SK-N-SH (cell line): ENCODE measurements around the gene SMIM26. TPM values are rescaled to one million over a fixed set of nuclear protein-coding genes. Genes with fewer than 3 reads are reported as not detected.

Source experiments
- CTCF ChIA-PET: fragments of 300-600, 350-600 bp; formaldehyde crosslinking; extraction: SDS; loops from one replicate; lab custom pipeline; 2021; lab: Yijun Ruan, JAX
- POLR2A ChIA-PET: fragments of 350-600 bp; sonication (Branson Sonifier 250); formaldehyde crosslinking; extraction: SDS; loops from one replicate; lab custom pipeline; 2020; ENCODE audit warnings: antibody characterized with exemption, inconsistent platforms; lab: Yijun Ruan, JAX
- DNase-seq: peaks from one replicate; pipeline ENCODE4 v3.0.0; 2012
- H2AFZ ChIP-seq: fragments of 200-600 bp; sonication (generic); 2 replicates; pipeline ENCODE4 v1.8.1; 2016; ENCODE audit warnings: antibody characterized with exemption, mild to moderate bottlenecking, low read depth
- H3F3A ChIP-seq: fragments of 200-600 bp; sonication (generic); replicated peaks from 2 replicates; pipeline ENCODE3; 2016; ENCODE audit warnings: antibody characterized with exemption, mild to moderate bottlenecking; ENCODE audit not compliant: insufficient read depth
- H3K27ac ChIP-seq, 2 experiments: fragments of 200-500 bp in 1 of 2; fragments of 200-600 bp in 1 of 2; sonication (Bioruptor generic) in 1 of 2; sonication (generic), shearing (Covaris generic) in 1 of 2; 2 replicates each; pipeline versions ENCODE4 v1.5.1 to v1.6.1; 2014 to 2016; ENCODE audit warnings: low read depth in 2 of 2, inconsistent platforms in 1 of 2, low read length in 1 of 2, mild to moderate bottlenecking in 1 of 2, mixed read lengths in 1 of 2
- H3K27me3 ChIP-seq: fragments of 200-600 bp; sonication (generic), shearing (Covaris generic); 2 replicates; pipeline ENCODE4 v1.6.1; 2016; ENCODE audit warnings: mixed run types; ENCODE audit not compliant: insufficient read depth
- H3K36me3 ChIP-seq, 2 experiments: fragments of 200-500 bp in 1 of 2; fragments of 200-600 bp in 1 of 2; sonication (Bioruptor generic) in 1 of 2; sonication (generic) in 1 of 2; replicated peaks in 1 of 2; 2 replicates each; pipeline versions ENCODE3 to v1.5.1; 2014 to 2016; ENCODE audit warnings: low read length in 1 of 2, mild to moderate bottlenecking in 1 of 2; ENCODE audit not compliant: insufficient read depth in 2 of 2, control insufficient read depth in 1 of 2
- H3K4me1 ChIP-seq, 2 experiments: fragments of 200-500 bp in 1 of 2; fragments of 200-600 bp in 1 of 2; sonication (Bioruptor generic) in 1 of 2; sonication (generic), shearing (Covaris generic) in 1 of 2; 2 replicates each; pipeline versions ENCODE4 v1.5.1 to v1.6.1; 2014 to 2016; ENCODE audit warnings: low read depth in 1 of 2, low read length in 1 of 2, mixed run types in 1 of 2; ENCODE audit not compliant: insufficient read depth in 2 of 2, control insufficient read depth in 1 of 2
- H3K4me2 ChIP-seq: fragments of 200-600 bp; sonication (generic), shearing (Covaris generic); 2 replicates; pipeline ENCODE4 v1.6.1; 2017; ENCODE audit warnings: mixed run types
- H3K4me3 ChIP-seq, 2 experiments: fragments of 200-500 bp in 1 of 2; fragments of 200-600 bp in 1 of 2; sonication (Bioruptor generic) in 1 of 2; sonication (generic), shearing (Covaris generic) in 1 of 2; 2 replicates each; pipeline versions ENCODE4 v1.5.1 to v1.8.1; 2014 to 2016; ENCODE audit warnings: low read depth in 2 of 2, inconsistent platforms in 1 of 2, low read length in 1 of 2, mild to moderate bottlenecking in 1 of 2, mixed read lengths in 1 of 2, moderate library complexity in 1 of 2
- H3K79me2 ChIP-seq: fragments of 200-600 bp; sonication (generic); 2 replicates; pipeline ENCODE4 v1.8.1; 2017; ENCODE audit warnings: mild to moderate bottlenecking; ENCODE audit not compliant: insufficient read depth
- H3K9ac ChIP-seq: fragments of 200-600 bp; sonication (generic); 2 replicates; pipeline ENCODE4 v1.6.1; 2017; ENCODE audit warnings: mixed run types
- H3K9me2 ChIP-seq: fragments of 200-600 bp; sonication (generic); 2 replicates; pipeline ENCODE4 v1.6.1; 2017; ENCODE audit warnings: mixed run types
- H3K9me3 ChIP-seq: fragments of 200-600 bp; sonication (generic); 2 replicates; pipeline ENCODE4 v1.6.1; 2017; ENCODE audit warnings: mixed run types, mild to moderate bottlenecking, moderate library complexity
- H4K20me1 ChIP-seq: fragments of 200-600 bp; sonication (generic); 2 replicates; pipeline ENCODE4 v1.6.1; 2017; ENCODE audit warnings: mild to moderate bottlenecking, mixed run types; ENCODE audit not compliant: insufficient read depth
- CHD2 ChIP-seq: fragments of 150-350 bp; IDR thresholded peaks from 2 replicates; pipeline ENCODE4 v1.6.1; 2018; ENCODE audit warnings: low read length; ENCODE audit not compliant: partially characterized antibody
- CTCF ChIP-seq: fragments of 200-600 bp; sonication (generic); IDR thresholded peaks from 2 replicates; pipeline ENCODE4 v1.6.1; 2017; ENCODE audit warnings: antibody characterized with exemption, mild to moderate bottlenecking, moderate library complexity
- FOSL2 ChIP-seq: IDR thresholded peaks from 2 replicates; pipeline ENCODE4 v1.4.0; 2012; ENCODE audit warnings: low read depth, mild to moderate bottlenecking, moderate library complexity, borderline replicate concordance
- IRF3 ChIP-seq: fragments of 150-350 bp; IDR thresholded peaks from 2 replicates; pipeline ENCODE4 v1.6.1; 2016; ENCODE audit warnings: mild to moderate bottlenecking, low read depth, low read length
- JUND ChIP-seq: IDR thresholded peaks from 2 replicates; pipeline ENCODE4 v1.4.0; 2012
- NRF1 ChIP-seq: IDR thresholded peaks from 2 replicates; pipeline ENCODE4 v1.6.1; 2012; ENCODE audit warnings: low read depth, mild to moderate bottlenecking, low read length
- POLR2AphosphoS5 ChIP-seq: IDR thresholded peaks from 2 replicates; pipeline ENCODE4 v1.6.1; 2012; ENCODE audit warnings: low read depth, low read length
- RAD21 ChIP-seq: IDR thresholded peaks from 2 replicates; pipeline ENCODE4 v1.6.1; 2012; ENCODE audit warnings: mild to moderate bottlenecking, low read length
- SIN3A ChIP-seq: IDR thresholded peaks from 2 replicates; pipeline ENCODE4 v1.6.1; 2012; ENCODE audit warnings: low read depth, mild to moderate bottlenecking, low read length, moderate library complexity, borderline replicate concordance
- SMC3 ChIP-seq: IDR thresholded peaks from 2 replicates; pipeline ENCODE4 v1.6.1; 2012; ENCODE audit warnings: low read depth, low read length, improper control_type of control experiment
- TEAD4 ChIP-seq: IDR thresholded peaks from 2 replicates; pipeline ENCODE4 v1.4.0; 2012; ENCODE audit warnings: mild to moderate bottlenecking, borderline replicate concordance; ENCODE audit not compliant: insufficient read depth
- USF1 ChIP-seq: IDR thresholded peaks from 2 replicates; pipeline ENCODE4 v1.4.0; 2012; ENCODE audit warnings: low read depth, borderline replicate concordance
- USF2 ChIP-seq: fragments of 150-350 bp; IDR thresholded peaks from 2 replicates; pipeline ENCODE4 v1.6.1; 2017; ENCODE audit warnings: antibody characterized with exemption, low read length, low read depth, borderline replicate concordance
- WGBS: methylation state at CpG from one replicate; pipeline ENCODE4 v1.1.6; 2017; ENCODE audit warnings: low lambda C conversion rate; 5-methylcytosine and 5-hydroxymethylcytosine counted together
- polyA plus RNA-seq, 3 experiments: library from polyadenylated mRNA; depleted of rRNA; stranded (reverse); fragments of >200 nt; gene quantifications; 2 replicates each; pipeline ENCODE4 v1.2.3, GENCODE V29; 2012

The SMIM26 gene
- polyA plus RNA-seq, 1 of the 3 experiments (the other 2 are of a cell fraction), result 155 TPM

- Histone ChIP-seq H3K9me3 (0 out of 2 replicates have a peak, but pooled peaks cover 4% of the 10 kb centered on the region), H3K4me3 (no peak overlapping the region), H3K27me3 (no peaks in the 10 kb centered on the region), H3F3A (no peaks in the 10 kb centered on the region), H3K27ac (no peak overlapping the region), H3K9me2 (no peaks in the 10 kb centered on the region), H3K79me2 (no peaks in the 10 kb centered on the region; the same call in 1 of the 2 replicates), H3K4me1 (no peaks in the 10 kb centered on the region), H3K36me3 (peaks cover 7 to 19% of the 10 kb centered on the region in 2 experiments), H2AFZ (no peak overlapping the region), H4K20me1 (no peaks in the 10 kb centered on the region), H3K4me2 (no peak overlapping the region), H3K9ac (no peak overlapping the region)
- 66% methylated on average over 2 of the region's 2 CpGs for WGBS
- DNase-seq, result no peak
- ChIA-PET CTCF (interaction anchor here (0.9 kb wide), 1 partner anchor 19 kb away, joined by 3 read pairs; no protein-coding TSS in a partner anchor), POLR2A (no interaction called here)
- no peak for TF ChIP-seq USF1
- no peak for TF ChIP-seq RAD21
These were observed 46.3 kb downstream of the SMIM26 start for GRCh38 chr20:18613553-18613952.

- CTCF ChIA-PET, result interaction anchor here (0.6 to 0.9 kb wide), 2 partner anchors 18 to 25 kb away, joined by 3 read pairs; no protein-coding TSS in a partner anchor
- POLR2A ChIA-PET, result no interaction called here
These were observed 47.0 kb downstream of the SMIM26 start for GRCh38 chr20:18614244-18614643.

GRCh38 chr20:18615020-18615650 lies 47.9 kb downstream of the SMIM26 start:
- peaks cover 0 to 19% of the 10 kb centered on the region in 2 experiments for H3K36me3 ChIP-seq
- H3K4me2 ChIP-seq, result no peak overlapping the region
- no peak for DNase-seq
- H3F3A ChIP-seq, result no peaks in the 10 kb centered on the region
- H3K9ac ChIP-seq, result no peak overlapping the region
- no peak overlapping the region for H2AFZ ChIP-seq
- no peaks in the 10 kb centered on the region for H3K9me2 ChIP-seq
- POLR2A ChIA-PET, result no interaction called here
- H3K4me1 ChIP-seq, result no peaks in the 10 kb centered on the region
- 68% methylated on average over 5 of the region's 5 CpGs for WGBS
- CTCF ChIA-PET, result interaction anchor here (0.6 to 1.2 kb wide), 4 partner anchors 9 to 51 kb away, joined by 3 to 4 read pairs (median 3); no protein-coding TSS in a partner anchor
- H3K9me3 ChIP-seq, result 0 out of 2 replicates have a peak, but pooled peaks cover 4% of the 10 kb centered on the region
- no peaks in the 10 kb centered on the region; the same call in 1 of the 2 replicates for H3K79me2 ChIP-seq
- no peaks in the 10 kb centered on the region for H4K20me1 ChIP-seq
- H3K27ac ChIP-seq, result no peak overlapping the region
- H3K4me3 ChIP-seq, result no peak overlapping the region
- no peaks in the 10 kb centered on the region for H3K27me3 ChIP-seq
- TF ChIP-seq USF2 (no peak), IRF3 (no peak), JUND (no peak), CTCF (no peak), TEAD4 (no peak)

More at GRCh38 chr20:18614244-18614643, 47.0 kb downstream of the SMIM26 start:
- Histone ChIP-seq H3F3A (no peaks in the 10 kb centered on the region), H3K9me3 (0 out of 2 replicates have a peak, but pooled peaks cover 4% of the 10 kb centered on the region), H3K4me1 (no peaks in the 10 kb centered on the region), H3K36me3 (peaks cover 7 to 19% of the 10 kb centered on the region in 2 experiments), H3K4me2 (no peak overlapping the region), H2AFZ (no peak overlapping the region), H3K27ac (no peak overlapping the region), H4K20me1 (no peaks in the 10 kb centered on the region), H3K9ac (no peak overlapping the region), H3K27me3 (no peaks in the 10 kb centered on the region), H3K4me3 (no peak overlapping the region), H3K9me2 (no peaks in the 10 kb centered on the region), H3K79me2 (no peaks in the 10 kb centered on the region; the same call in 1 of the 2 replicates)
- 95% methylated on average over 5 of the region's 5 CpGs for WGBS
- no peak for DNase-seq
- TF ChIP-seq CHD2, result no peak
- TF ChIP-seq SMC3, result no peak
- TF ChIP-seq POLR2AphosphoS5, result no peak
- TF ChIP-seq SIN3A, result no peak
- TF ChIP-seq FOSL2, result no peak
- no peak for TF ChIP-seq NRF1
- TF ChIP-seq RAD21, result no peak
